H9 (cell line): ENCODE results near the gene SRRD. TPM values are rescaled to one million over a fixed set of nuclear protein-coding genes. Genes with fewer than 3 reads are reported as not detected.
A peak's percentile ranks its signal among the peaks of the same experiment; 100 is the strongest.

Source experiments
- DNase-seq: peaks from one replicate; pipeline ENCODE4 v3.0.0-alpha.2; 2017
- H2AFZ ChIP-seq: one replicate; pipeline ENCODE4 v1.6.1; 2013; ENCODE audit warnings: mild to moderate bottlenecking, low read length, control low read depth, moderate library complexity
- H2AK5ac ChIP-seq: 2 replicates; pipeline ENCODE4 v1.6.1; 2013; ENCODE audit warnings: low read length, control low read depth, mixed read lengths; ENCODE audit not compliant: insufficient read length
- H2BK120ac ChIP-seq: one replicate; pipeline ENCODE4 v1.6.1; 2013; ENCODE audit warnings: low read depth, mild to moderate bottlenecking, low read length, control low read depth, inconsistent platforms; ENCODE audit not compliant: poor library complexity, severe bottlenecking
- H2BK12ac ChIP-seq: 2 replicates; pipeline ENCODE4 v1.6.1; 2013; ENCODE audit warnings: low read length, control low read depth, mixed read lengths, low read depth; ENCODE audit not compliant: insufficient read length
- H2BK15ac ChIP-seq: 2 replicates; pipeline ENCODE4 v1.6.1; 2013; ENCODE audit warnings: low read depth, low read length, control low read depth
- H2BK20ac ChIP-seq: one replicate; pipeline ENCODE4 v1.6.1; 2013; ENCODE audit warnings: low read depth, mild to moderate bottlenecking, low read length, control low read depth, inconsistent platforms; ENCODE audit not compliant: poor library complexity, severe bottlenecking
- H2BK5ac ChIP-seq: 2 replicates; pipeline ENCODE4 v1.6.1; 2013; ENCODE audit warnings: low read length, control low read depth, mixed read lengths; ENCODE audit not compliant: insufficient read length
- H3K14ac ChIP-seq: 2 replicates; pipeline ENCODE4 v1.6.1; 2013; ENCODE audit warnings: low read length, control low read depth; ENCODE audit not compliant: insufficient read depth
- H3K18ac ChIP-seq: 2 replicates; pipeline ENCODE4 v1.6.1; 2013; ENCODE audit warnings: low read depth, mild to moderate bottlenecking, mixed read lengths, low read length, control low read depth; ENCODE audit not compliant: insufficient read length
- H3K23ac ChIP-seq: 2 replicates; pipeline ENCODE4 v1.6.1; 2013; ENCODE audit warnings: low read length, control low read depth, mixed read lengths, low read depth; ENCODE audit not compliant: insufficient read length
- H3K23me2 ChIP-seq: 2 replicates; pipeline ENCODE4 v1.6.1; 2013; ENCODE audit warnings: low read depth, mild to moderate bottlenecking, mixed read lengths, low read length, control low read depth; ENCODE audit not compliant: insufficient read length, poor library complexity, severe bottlenecking
- H3K27ac ChIP-seq: 2 replicates; pipeline ENCODE4 v1.5.1; 2013; ENCODE audit warnings: low read length, control low read depth, mixed read lengths, low read depth; ENCODE audit not compliant: insufficient read length
- H3K27me3 ChIP-seq: 2 replicates; pipeline ENCODE4 v1.6.1; 2013; ENCODE audit warnings: low read length, control low read depth, inconsistent platforms; ENCODE audit not compliant: insufficient read depth
- H3K4ac ChIP-seq: 2 replicates; pipeline ENCODE4 v1.6.1; 2013; ENCODE audit warnings: low read depth, mild to moderate bottlenecking, control low read depth, inconsistent platforms, low read length, moderate library complexity
- H3K4me1 ChIP-seq: 2 replicates; pipeline ENCODE4 v1.6.1; 2013; ENCODE audit warnings: low read length, control low read depth, inconsistent platforms; ENCODE audit not compliant: insufficient read depth
- H3K4me2 ChIP-seq: 2 replicates; pipeline ENCODE4 v1.6.1; 2013; ENCODE audit warnings: low read length, control low read depth, mixed read lengths; ENCODE audit not compliant: insufficient read length, insufficient read depth
- H3K56ac ChIP-seq: 2 replicates; pipeline ENCODE4 v1.6.1; 2013; ENCODE audit warnings: low read depth, mild to moderate bottlenecking, mixed read lengths, low read length, control low read depth; ENCODE audit not compliant: insufficient read length
- H3K79me1 ChIP-seq: 2 replicates; pipeline ENCODE4 v1.6.1; 2013; ENCODE audit warnings: low read depth, mild to moderate bottlenecking, moderate library complexity, low read length, control low read depth, inconsistent platforms; ENCODE audit not compliant: insufficient read depth, poor library complexity, severe bottlenecking
- H3K79me2 ChIP-seq: 2 replicates; pipeline ENCODE4 v1.6.1; 2013; ENCODE audit warnings: low read length, control low read depth, inconsistent platforms; ENCODE audit not compliant: insufficient read depth
- H3K9ac ChIP-seq: 2 replicates; pipeline ENCODE4 v1.6.1; 2013; ENCODE audit warnings: low read length, control low read depth, mixed read lengths; ENCODE audit not compliant: insufficient read length; ENCODE audit errors: extremely low read depth
- H3K9me3 ChIP-seq: one replicate; pipeline ENCODE4 v1.6.1; 2013; ENCODE audit warnings: low read depth, low read length, inconsistent platforms; ENCODE audit not compliant: control insufficient read depth
- H3T11ph ChIP-seq: one replicate; pipeline ENCODE4 v1.6.1; 2013; ENCODE audit warnings: mild to moderate bottlenecking, low read length, control low read depth, inconsistent platforms
- H4K20me1 ChIP-seq: one replicate; pipeline ENCODE4 v1.6.1; 2013; ENCODE audit not compliant: control insufficient read depth, insufficient read length, insufficient read depth
- H4K5ac ChIP-seq: 2 replicates; pipeline ENCODE4 v1.6.1; 2013; ENCODE audit warnings: low read depth, mild to moderate bottlenecking, mixed read lengths, low read length, control low read depth; ENCODE audit not compliant: insufficient read length
- H4K8ac ChIP-seq: replicated peaks from 2 replicates; pipeline ENCODE4 v1.6.1; 2013; ENCODE audit warnings: low read length, control low read depth, mixed read lengths, low read depth; ENCODE audit not compliant: insufficient read length
- H4K91ac ChIP-seq: 2 replicates; pipeline ENCODE4 v1.6.1; 2013; ENCODE audit warnings: low read depth, mild to moderate bottlenecking, moderate library complexity, mixed read lengths, low read length, control low read depth; ENCODE audit not compliant: insufficient read length
- H3K27ac Mint-ChIP-seq, 3 experiments: 2 replicates in 2 of 3; 3 replicates in 1 of 3; pipeline ENCODE4 v1.8.0; 2020 to 2021; ENCODE audit warnings: mixed read lengths in 3 of 3, mild to moderate bottlenecking in 1 of 3, moderate library complexity in 1 of 3
- H3K27me3 Mint-ChIP-seq: 2 replicates; pipeline ENCODE4 v1.8.0; 2021; ENCODE audit warnings: low read depth, mild to moderate bottlenecking, moderate library complexity, mixed read lengths
- H3K36me3 Mint-ChIP-seq, 3 experiments: 2 replicates in 2 of 3; 3 replicates in 1 of 3; pipeline ENCODE4 v1.8.0; 2020 to 2021; ENCODE audit warnings: low read depth in 3 of 3, mixed read lengths in 3 of 3; ENCODE audit not compliant: insufficient read depth in 1 of 3
- H3K4me1 Mint-ChIP-seq, 2 experiments: 2 replicates each; pipeline ENCODE4 v1.8.0; 2020; ENCODE audit warnings: mixed read lengths in 2 of 2
- H3K4me3 Mint-ChIP-seq, 2 experiments: 2 replicates in 1 of 2; 3 replicates in 1 of 2; pipeline ENCODE4 v1.8.0; 2020 to 2021; ENCODE audit warnings: mild to moderate bottlenecking in 2 of 2, mixed read lengths in 2 of 2, moderate library complexity in 1 of 2
- H3K9me3 Mint-ChIP-seq, 2 experiments: 2 replicates in 1 of 2; 3 replicates in 1 of 2; pipeline ENCODE4 v1.8.0; 2020; ENCODE audit warnings: mild to moderate bottlenecking in 2 of 2, mixed read lengths in 2 of 2, moderate library complexity in 1 of 2
- CTCF ChIP-seq: fragments of 200-600 bp; sonication (generic); conservative IDR thresholded peaks from 3 replicates; pipeline ENCODE4 v1.8.0; 2021; ENCODE audit warnings: antibody characterized with exemption, mild to moderate bottlenecking
- WGBS: extraction: QIAGEN DNeasy Blood & Tissue Kit; methylation state at CpG from one replicate; pipeline ENCODE4 v1.1.7; 2013; ENCODE audit warnings: missing lambda C conversion rate, low lambda C conversion rate, mixed read lengths; ENCODE audit not compliant: insufficient read length; ENCODE audit errors: extremely low coverage; 5-methylcytosine and 5-hydroxymethylcytosine counted together
- total RNA-seq: library from RNA; stranded (reverse); gene quantifications from 2 replicates; pipeline ENCODE4 v1.2.1, GENCODE V29; 2021

The SRRD gene
- total RNA-seq, 1 experiment from 2014 or later, result 36.0 TPM

DNA sequence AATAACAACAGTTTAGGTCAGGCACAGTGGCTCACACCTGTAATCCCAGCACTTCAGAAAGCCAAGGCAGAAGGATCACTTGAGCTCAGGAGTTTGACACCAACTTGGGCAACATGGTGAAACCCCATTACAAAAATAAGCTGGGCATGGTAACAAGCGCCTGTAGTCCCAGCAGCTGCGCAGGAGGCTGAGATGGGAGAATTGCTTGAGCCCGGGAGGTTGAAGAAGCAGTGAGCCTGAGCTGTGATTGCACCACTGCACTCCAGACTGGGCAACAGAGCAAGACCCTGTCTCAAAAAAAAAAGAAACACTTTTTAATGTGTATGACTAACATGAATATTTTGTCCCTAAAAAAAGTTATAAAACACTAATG lies 53.1 kb downstream of the SRRD start:
- H3K4ac ChIP-seq, result no peak overlapping the region
- H2BK120ac ChIP-seq, result no peak overlapping the region
- H3K4me2 ChIP-seq, result no peak overlapping the region
- no peaks in the 10 kb centered on the region for H4K20me1 ChIP-seq
- no peaks in the 10 kb centered on the region for H3K27me3 ChIP-seq
- H3K23ac ChIP-seq, result no peak overlapping the region
- H2AFZ ChIP-seq, result no peak overlapping the region
- no peak overlapping the region for H2BK20ac ChIP-seq
- no peaks in the 10 kb centered on the region for H3K27me3 Mint-ChIP-seq
- H3K18ac ChIP-seq, result no peak overlapping the region
- no peak overlapping the region for H3K14ac ChIP-seq
- H4K8ac ChIP-seq, result no peak overlapping the region
- H2BK5ac ChIP-seq, result no peak overlapping the region
- H3K27ac Mint-ChIP-seq, result peak overlapping the region in 1 of 3 experiments; percentile 23; a peak in 1 of 7 replicates
- no peak overlapping the region for H3K9ac ChIP-seq
- no peak overlapping the region for H4K5ac ChIP-seq
- WGBS, result no CpG with 5 or more reads among the region's 3 CpGs
- no peak for DNase-seq
- no peak overlapping the region for H3K4me3 Mint-ChIP-seq
- H3K23me2 ChIP-seq, result no peaks in the 10 kb centered on the region
- H2BK15ac ChIP-seq, result no peak overlapping the region
- peaks cover 34 to 68% (median 52%) of the 10 kb centered on the region in 3 experiments for H3K36me3 Mint-ChIP-seq
- H4K91ac ChIP-seq, result no peak overlapping the region
- H2BK12ac ChIP-seq, result no peak overlapping the region
- H3K4me1 ChIP-seq, result no peaks in the 10 kb centered on the region
- no peaks in the 10 kb centered on the region for H3K4me1 Mint-ChIP-seq
- H3T11ph ChIP-seq, result no peak overlapping the region
- TF ChIP-seq CTCF, result no peak
- H3K9me3 Mint-ChIP-seq, result no peaks in the 10 kb centered on the region
- no peak overlapping the region for H3K27ac ChIP-seq
- H3K9me3 ChIP-seq, result no peaks in the 10 kb centered on the region
- H3K79me1 ChIP-seq, result peaks cover 3% of the 10 kb centered on the region
- no peak overlapping the region for H2AK5ac ChIP-seq
- no peak overlapping the region for H3K56ac ChIP-seq
- peaks cover 3% of the 10 kb centered on the region; the same call in 1 of the 2 replicates for H3K79me2 ChIP-seq
